T47D (cell line): ENCODE measurements around the gene PACC1.
A peak's percentile ranks its signal among the peaks of the same experiment; 100 is the strongest.

ENCODE experiments used
- DNase-seq, 2 experiments: peaks; one replicate each; pipeline versions ENCODE4 v3.0.0 to v3.0.0-alpha.2; 2011 to 2012; ENCODE audit warnings: low read depth in 1 of 2, low spot score in 1 of 2
- JUND ChIP-seq: IDR thresholded peaks from 2 replicates; pipeline ENCODE4 v1.6.1; 2012; ENCODE audit warnings: low read depth
- in situ Hi-C: cut with HindIII; loops from 2 replicates; pipeline ENCODE4 v1.10.0; 2016; ENCODE audit warnings: low sequenced_read_pairs, low pct_unique_long_range_greater_than_20kb

Gene PACC1

GRCh38 chr1:212414328-212415106, at the start of gene PACC1:
Gene PACC1 (minus strand): TSS chr1:212414886. CDS start chr1:212414757, 129 bp downstream.
- DNase-seq: peak; percentile 97 to 98
- in situ Hi-C loops: no loop called here
- TF ChIP-seq JUND: no peak

GRCh38 chr1:212463565-212464285, 49.0 kb upstream of the PACC1 start:
- in situ Hi-C loops: no loop called here
- no peak for DNase-seq
- TF ChIP-seq JUND: no peak

GRCh38 chr1:212461916-212462660, 47.4 kb upstream of the PACC1 start:
- in situ Hi-C loops: no loop called here
- no peak for DNase-seq
- TF ChIP-seq JUND: no peak

GRCh38 chr1:212460376-212460775, 45.7 kb upstream of the PACC1 start:
- DNase-seq: no peak
- in situ Hi-C loops: no loop called here
- TF ChIP-seq JUND: no peak

GRCh38 chr1:212459656-212460055, 45.0 kb upstream of the PACC1 start:
- DNase-seq: no peak
- in situ Hi-C loops: no loop called here
- no peak for TF ChIP-seq JUND

GRCh38 chr1:212458817-212459216, 44.1 kb upstream of the PACC1 start:
- no peak for TF ChIP-seq JUND
- DNase-seq: no peak
- in situ Hi-C loops: no loop called here

GRCh38 chr1:212457740-212458338, 43.2 kb upstream of the PACC1 start:
- DNase-seq: peak in 1 of 2 experiments; percentile 88
- in situ Hi-C loops: no loop called here
- TF ChIP-seq JUND: no peak

- no peak for TF ChIP-seq JUND
- peak; percentile 81 to 87 for DNase-seq
- in situ Hi-C loops: no loop called here
These were observed 41.3 kb upstream of the PACC1 start for GRCh38 chr1:212455803-212456528.

GRCh38 chr1:212455401-212455800, 40.7 kb upstream of the PACC1 start:
- DNase-seq: no peak
- in situ Hi-C loops: no loop called here
- TF ChIP-seq JUND: no peak

- no peak for DNase-seq
- TF ChIP-seq JUND: no peak
- in situ Hi-C loops: no loop called here
These were observed 40.1 kb upstream of the PACC1 start for GRCh38 chr1:212454741-212455140.

- no peak for DNase-seq
- in situ Hi-C loops: no loop called here
- TF ChIP-seq JUND: no peak
These were observed 38.6 kb upstream of the PACC1 start for GRCh38 chr1:212453156-212453857.
